Osteocyte (in vitro differentiated cells): ENCODE data around the gene CLDN12. TPM values are rescaled to one million over a fixed set of nuclear protein-coding genes. Genes with fewer than 3 reads are reported as not detected.

Experiments used
- DNase-seq: peaks from one replicate; pipeline ENCODE4 v3.0.0; 2021; ENCODE audit warnings: mixed read lengths; ENCODE audit not compliant: unreplicated experiment; ENCODE audit errors: extremely low spot score
- H3K27ac Mint-ChIP-seq: one replicate; pipeline ENCODE4 v1.8.0; 2021; ENCODE audit warnings: mild to moderate bottlenecking, mixed read lengths; ENCODE audit not compliant: unreplicated experiment
- H3K27me3 Mint-ChIP-seq: one replicate; pipeline ENCODE4 v1.8.0; 2021; ENCODE audit warnings: mixed read lengths; ENCODE audit not compliant: unreplicated experiment
- H3K36me3 Mint-ChIP-seq: one replicate; pipeline ENCODE4 v1.8.0; 2021; ENCODE audit warnings: mixed read lengths; ENCODE audit not compliant: unreplicated experiment
- H3K4me1 Mint-ChIP-seq: one replicate; pipeline ENCODE4 v1.8.0; 2021; ENCODE audit warnings: mixed read lengths; ENCODE audit not compliant: unreplicated experiment
- H3K4me3 Mint-ChIP-seq: one replicate; pipeline ENCODE4 v1.8.0; 2021; ENCODE audit warnings: mild to moderate bottlenecking, moderate library complexity, mixed read lengths; ENCODE audit not compliant: unreplicated experiment
- H3K9me3 Mint-ChIP-seq: one replicate; pipeline ENCODE4 v1.8.0; 2021; ENCODE audit warnings: mixed read lengths; ENCODE audit not compliant: unreplicated experiment
- total RNA-seq: library from RNA; stranded (reverse); gene quantifications from 2 replicates; pipeline ENCODE4 v1.2.1, GENCODE V29; 2021
- TF ChIP-seq, protein P1 (sequence below): fragments of 200-600 bp; sonication (generic); IDR thresholded peaks from 2 replicates; pipeline ENCODE4 v1.5.0; 2021; ENCODE audit warnings: antibody characterized with exemption, mild to moderate bottlenecking, moderate library complexity

The CLDN12 gene
- total RNA-seq, 1 donor from 2014 or later, result 20.9 TPM

DNA sequence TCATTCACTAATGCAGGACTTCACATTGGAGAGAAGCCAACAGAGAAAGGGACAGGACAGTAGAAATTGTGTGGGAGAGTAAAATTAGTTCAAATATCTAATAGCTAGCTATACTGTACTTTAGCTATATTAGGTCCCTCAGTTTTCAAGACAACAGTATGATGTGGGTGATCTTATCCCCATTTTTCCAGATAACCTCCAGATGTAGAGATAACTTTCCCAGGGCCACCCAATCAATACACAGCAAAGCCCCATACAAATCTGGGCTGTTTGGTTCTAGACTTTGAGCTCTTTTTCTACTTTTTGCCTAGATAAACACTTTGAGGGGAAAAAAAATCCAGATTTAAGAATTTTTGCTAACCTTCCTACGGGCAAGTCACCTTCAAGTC is 482 bp upstream of the CLDN12 start:
- peak overlapping the region; percentile 87 for H3K4me3 Mint-ChIP-seq
- peaks cover 16% of the 10 kb centered on the region for H3K9me3 Mint-ChIP-seq
- H3K4me1 Mint-ChIP-seq, result peaks cover 19% of the 10 kb centered on the region
- H3K36me3 Mint-ChIP-seq, result peaks cover 6% of the 10 kb centered on the region
- TF ChIP-seq, protein P1, sequence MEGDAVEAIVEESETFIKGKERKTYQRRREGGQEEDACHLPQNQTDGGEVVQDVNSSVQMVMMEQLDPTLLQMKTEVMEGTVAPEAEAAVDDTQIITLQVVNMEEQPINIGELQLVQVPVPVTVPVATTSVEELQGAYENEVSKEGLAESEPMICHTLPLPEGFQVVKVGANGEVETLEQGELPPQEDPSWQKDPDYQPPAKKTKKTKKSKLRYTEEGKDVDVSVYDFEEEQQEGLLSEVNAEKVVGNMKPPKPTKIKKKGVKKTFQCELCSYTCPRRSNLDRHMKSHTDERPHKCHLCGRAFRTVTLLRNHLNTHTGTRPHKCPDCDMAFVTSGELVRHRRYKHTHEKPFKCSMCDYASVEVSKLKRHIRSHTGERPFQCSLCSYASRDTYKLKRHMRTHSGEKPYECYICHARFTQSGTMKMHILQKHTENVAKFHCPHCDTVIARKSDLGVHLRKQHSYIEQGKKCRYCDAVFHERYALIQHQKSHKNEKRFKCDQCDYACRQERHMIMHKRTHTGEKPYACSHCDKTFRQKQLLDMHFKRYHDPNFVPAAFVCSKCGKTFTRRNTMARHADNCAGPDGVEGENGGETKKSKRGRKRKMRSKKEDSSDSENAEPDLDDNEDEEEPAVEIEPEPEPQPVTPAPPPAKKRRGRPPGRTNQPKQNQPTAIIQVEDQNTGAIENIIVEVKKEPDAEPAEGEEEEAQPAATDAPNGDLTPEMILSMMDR, result no peak
- no peak for DNase-seq
- peak overlapping the region; percentile 97 for H3K27ac Mint-ChIP-seq
- peaks cover 25% of the 10 kb centered on the region for H3K27me3 Mint-ChIP-seq

- peaks cover 8% of the 10 kb centered on the region for H3K36me3 Mint-ChIP-seq
- H3K27ac Mint-ChIP-seq, result peak overlapping the region; percentile 56
- H3K4me3 Mint-ChIP-seq, result peak overlapping the region; percentile 87
- H3K9me3 Mint-ChIP-seq, result peaks cover 6% of the 10 kb centered on the region
- TF ChIP-seq, protein P1, result no peak
- H3K4me1 Mint-ChIP-seq, result peaks cover 19% of the 10 kb centered on the region
- peaks cover 21% of the 10 kb centered on the region for H3K27me3 Mint-ChIP-seq
- DNase-seq, result no peak
Measured at GRCh38 chr7:90404777-90405176, 1.5 kb downstream of the CLDN12 start.

GRCh38 chr7:90407484-90407821 is 4.2 kb downstream of the CLDN12 start:
- Mint-ChIP-seq H3K27ac (no peak overlapping the region), H3K4me1 (peaks cover 19% of the 10 kb centered on the region), H3K36me3 (peaks cover 17% of the 10 kb centered on the region), H3K4me3 (no peak overlapping the region), H3K27me3 (no peaks in the 10 kb centered on the region), H3K9me3 (no peaks in the 10 kb centered on the region)
- no peak for DNase-seq
- TF ChIP-seq, protein P1, result no peak

- Mint-ChIP-seq H3K27ac (no peak overlapping the region), H3K9me3 (no peaks in the 10 kb centered on the region), H3K36me3 (peaks cover 21% of the 10 kb centered on the region), H3K4me3 (no peak overlapping the region), H3K4me1 (peaks cover 12% of the 10 kb centered on the region), H3K27me3 (no peaks in the 10 kb centered on the region)
- TF ChIP-seq, protein P1, result no peak
- no peak for DNase-seq
Measured at GRCh38 chr7:90408142-90408541, 4.9 kb downstream of the CLDN12 start.

- DNase-seq, result no peak
- Mint-ChIP-seq H3K27ac (no peak overlapping the region), H3K27me3 (no peaks in the 10 kb centered on the region), H3K36me3 (peaks cover 28% of the 10 kb centered on the region), H3K4me3 (no peak overlapping the region), H3K9me3 (no peaks in the 10 kb centered on the region), H3K4me1 (peaks cover 4% of the 10 kb centered on the region)
- TF ChIP-seq, protein P1, result no peak
Measured at GRCh38 chr7:90409667-90410066, 6.4 kb downstream of the CLDN12 start.
